Jurkat, Clone E6-1 (cell line): ENCODE measurements around the gene SGCD. TPM values are rescaled to one million over a fixed set of nuclear protein-coding genes. Genes with fewer than 3 reads are reported as not detected.

Source experiments
- DNase-seq: peaks from one replicate; pipeline ENCODE4 v3.0.0-alpha.2; 2011; ENCODE audit warnings: low read depth, low spot score
- H3K4me3 ChIP-seq: 2 replicates; pipeline ENCODE4 v1.5.1; 2011; ENCODE audit warnings: mild to moderate bottlenecking, low read length, control low read depth, moderate library complexity
- polyA plus RNA-seq: library from polyadenylated mRNA; unstranded; fragments of >200 nt; gene quantifications from one replicate; pipeline ENCODE4 v1.2.1, GENCODE V29; 2012; ENCODE audit warnings: missing spikeins; ENCODE audit not compliant: insufficient read length, insufficient read depth

The SGCD gene
- polyA plus RNA-seq = not detected

DNA sequence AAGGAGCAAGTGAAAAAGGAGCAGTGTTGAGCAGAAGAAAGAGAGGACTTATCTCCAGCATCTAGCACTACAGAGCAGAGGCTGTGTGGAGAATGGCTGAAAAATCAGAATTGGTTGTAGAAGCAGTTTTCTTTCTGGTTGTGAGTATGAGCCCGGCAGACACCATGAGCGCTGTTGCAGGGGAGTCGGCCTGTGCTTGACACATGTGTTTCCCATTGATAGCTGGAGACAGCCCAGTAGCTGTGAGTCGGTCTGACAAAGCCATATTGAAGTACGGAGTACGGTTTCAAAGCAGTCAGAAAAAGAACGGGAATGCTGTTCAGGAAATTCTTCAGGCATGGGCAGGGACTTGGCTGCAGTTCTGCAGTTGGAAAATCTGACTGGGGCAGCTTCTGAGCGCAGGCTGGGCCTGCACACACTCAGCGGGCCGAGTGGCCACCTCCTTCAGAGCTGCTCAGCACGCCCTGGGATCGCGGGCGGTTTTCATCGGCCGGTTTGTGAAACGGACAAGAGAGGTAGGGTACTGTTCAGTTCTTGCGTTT lies at the start of gene SGCD:
SGCD (plus strand) TSS at position 447 of the 542 bp plus-strand sequence.
- no peak for DNase-seq
- H3K4me3 ChIP-seq = no peak within 1 kb of the TSS

DNA sequence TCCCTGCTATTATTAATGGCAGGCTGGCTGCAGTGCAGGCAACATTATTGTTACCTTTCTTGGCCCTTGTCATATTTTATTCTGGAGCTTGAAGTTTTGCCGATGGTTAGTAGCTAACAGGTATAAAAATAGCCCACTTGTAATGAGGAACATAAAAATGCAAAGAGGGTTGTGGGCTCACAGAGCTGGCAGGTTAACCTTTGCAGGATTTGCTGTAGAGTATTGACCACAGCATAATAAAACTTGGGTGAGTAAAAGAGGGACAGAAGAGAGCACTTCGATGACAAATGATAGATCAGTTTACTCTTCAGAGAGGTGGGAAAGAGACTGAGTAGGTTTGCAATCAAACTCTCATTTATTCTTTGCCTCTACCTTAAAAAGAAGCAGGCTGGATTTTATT lies 49.7 kb upstream of the SGCD start:
- H3K4me3 ChIP-seq = no peak overlapping the region
- DNase-seq = no peak

DNA sequence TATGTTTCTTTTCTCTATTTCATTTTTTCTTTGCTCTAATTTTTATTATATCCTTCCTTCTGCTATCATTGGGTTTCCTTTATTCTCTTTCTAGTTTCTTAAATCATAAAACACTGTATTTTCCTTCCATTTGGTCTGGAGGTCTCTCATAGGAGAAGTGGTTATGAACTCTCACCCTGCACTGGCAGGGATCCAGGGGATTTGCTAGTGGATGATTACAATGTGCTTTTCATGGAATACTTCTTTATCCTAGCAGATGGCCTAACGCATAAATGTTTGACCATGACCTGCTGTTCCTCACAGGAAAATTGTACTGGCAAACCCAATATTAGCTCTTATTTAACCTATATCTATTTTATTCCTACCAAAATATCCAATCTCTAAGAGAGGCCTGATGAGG lies 31.5 kb upstream of the SGCD start:
- DNase-seq = no peak

DNA sequence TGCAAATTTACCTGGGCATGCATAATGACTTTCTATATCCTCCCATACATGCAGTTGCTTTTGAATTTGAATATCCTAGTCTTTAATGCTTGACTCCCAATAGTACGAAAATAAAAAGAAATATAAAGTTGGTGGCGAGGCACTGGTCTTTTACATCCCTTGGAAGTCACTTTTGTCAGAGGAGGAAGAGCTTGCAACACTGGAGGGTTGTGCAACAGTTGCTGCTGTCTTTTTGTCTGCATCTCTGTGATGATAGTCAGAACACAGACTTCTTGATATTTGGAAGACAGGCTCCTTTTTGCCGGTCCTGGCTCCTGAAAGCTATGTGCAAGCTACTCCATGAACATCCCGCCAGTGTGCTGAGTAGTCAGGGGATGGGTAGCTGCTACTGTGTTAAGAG lies 16.8 kb upstream of the SGCD start:
- no peak for DNase-seq
- no peak overlapping the region for H3K4me3 ChIP-seq

More for the DNA sequence above, 31.5 kb upstream of the SGCD start:
- H3K4me3 ChIP-seq = no peak overlapping the region

DNA sequence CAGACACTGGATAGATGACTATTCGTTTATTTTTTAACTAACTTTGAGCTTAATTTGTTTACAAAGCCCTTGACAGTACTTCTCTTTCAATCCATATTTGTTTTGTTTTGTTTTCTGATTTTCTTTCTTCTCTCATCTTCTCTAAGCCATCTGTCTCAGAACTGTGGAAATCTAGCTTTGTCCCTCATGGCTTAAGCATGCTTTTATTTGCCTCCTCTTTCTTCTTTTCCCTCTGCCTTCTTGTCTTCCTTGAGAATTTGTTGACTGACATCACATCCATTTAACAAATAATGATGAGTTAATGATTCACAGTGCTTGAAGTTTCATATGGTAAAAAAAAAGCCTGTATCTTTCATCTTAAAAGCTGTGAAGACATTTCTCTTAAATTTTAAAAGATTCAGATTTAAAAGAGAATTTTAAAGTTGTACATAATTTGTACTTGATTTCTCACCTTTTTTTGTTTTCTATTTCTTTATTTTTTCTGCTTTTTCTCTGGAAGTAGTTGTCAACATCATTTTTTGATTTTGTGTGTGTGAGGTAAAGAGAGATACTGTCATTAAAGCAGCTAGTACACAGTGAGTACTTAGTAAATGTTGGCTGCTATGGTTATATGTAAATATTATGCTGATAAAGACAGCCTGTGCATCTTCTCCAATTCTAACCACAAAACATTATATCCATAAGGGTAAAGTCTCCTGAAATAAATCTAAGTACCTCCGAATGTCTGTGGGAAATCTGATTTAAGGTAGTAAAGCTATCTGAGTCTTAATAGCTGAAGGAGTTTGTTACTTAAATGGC lies 13.9 kb upstream of the SGCD start:
- H3K4me3 ChIP-seq = no peak overlapping the region
- DNase-seq = no peak

DNA sequence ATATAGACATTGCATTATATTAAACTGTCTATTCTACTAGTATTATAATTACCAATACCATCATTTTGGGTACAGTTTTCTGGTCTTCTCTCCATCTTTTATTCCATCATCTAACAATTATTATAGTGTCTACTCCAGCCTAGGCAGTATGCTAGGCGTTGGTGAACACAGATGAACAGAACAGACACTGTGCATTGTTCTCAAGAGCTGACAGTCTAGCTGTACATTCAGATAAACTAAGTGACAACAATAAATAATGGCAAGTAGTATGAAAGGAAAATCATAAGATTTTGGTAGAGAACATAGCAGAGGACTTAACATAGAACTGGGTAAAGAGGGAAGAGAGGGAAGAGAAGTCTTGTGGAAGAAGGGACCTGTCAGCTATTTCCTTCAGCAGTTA lies 12.5 kb upstream of the SGCD start:
- no peak for DNase-seq
- H3K4me3 ChIP-seq = no peak overlapping the region

DNA sequence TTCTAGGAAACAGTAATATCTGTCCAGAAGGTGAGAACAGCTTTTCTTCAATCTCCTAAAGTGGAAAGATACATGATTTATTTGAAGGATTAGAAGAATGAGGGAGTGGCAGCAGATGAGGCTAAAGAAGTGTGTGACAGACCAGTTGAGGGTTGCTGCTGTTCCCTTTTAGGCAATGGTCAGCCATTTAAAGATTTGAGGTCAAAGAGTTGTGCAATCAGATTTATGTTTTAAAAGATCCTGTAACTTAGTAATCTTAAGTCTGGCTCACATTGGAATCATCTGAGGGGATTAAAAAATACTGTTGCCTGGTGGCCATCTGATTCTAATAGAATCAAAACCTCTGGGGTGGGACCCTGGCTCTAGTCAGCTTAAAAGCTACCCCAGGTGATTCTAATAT lies 4.3 kb upstream of the SGCD start:
- H3K4me3 ChIP-seq = no peak overlapping the region
- no peak for DNase-seq

DNA sequence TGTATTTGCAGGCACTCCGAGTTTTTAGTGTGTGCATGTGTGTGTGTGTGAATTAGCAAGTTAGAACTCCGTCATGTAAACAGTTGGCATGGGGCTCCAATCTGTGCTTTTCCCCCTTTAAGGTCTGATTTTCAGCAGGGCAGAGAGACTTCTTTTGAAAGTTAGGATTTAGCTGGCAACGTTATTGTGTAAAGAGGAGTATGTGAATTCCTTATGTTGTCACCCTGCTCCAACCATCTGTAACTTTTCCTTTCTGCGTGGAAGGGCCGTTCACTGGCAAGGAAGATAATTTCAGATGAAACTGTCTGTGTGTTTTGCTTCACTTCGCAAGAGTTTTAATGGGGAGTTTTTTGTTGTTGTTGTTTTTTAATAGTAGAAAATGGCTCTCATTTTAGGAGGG lies 332 bp downstream of the SGCD start:
- no peak overlapping the region for H3K4me3 ChIP-seq
- DNase-seq = no peak

DNA sequence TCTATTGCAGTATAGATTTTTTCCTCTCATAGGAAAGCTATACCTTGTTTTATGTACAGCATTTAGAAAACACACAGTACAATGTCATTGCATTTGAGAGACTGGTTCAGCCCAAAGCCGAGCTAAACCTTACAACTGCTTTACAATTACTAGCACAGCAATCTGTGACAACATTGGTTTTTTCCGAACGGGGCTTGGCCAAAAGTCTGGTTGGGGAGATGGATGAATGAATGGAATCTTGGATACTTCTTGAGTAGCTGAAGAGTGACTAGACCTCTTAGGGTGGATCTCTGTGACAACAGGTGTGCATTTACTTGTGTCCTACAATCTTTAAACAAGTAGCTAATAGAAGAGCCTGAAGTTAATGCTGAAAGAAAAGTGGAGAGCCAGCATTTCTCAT lies 1.2 kb downstream of the SGCD start:
- H3K4me3 ChIP-seq = no peak overlapping the region
- no peak for DNase-seq

DNA sequence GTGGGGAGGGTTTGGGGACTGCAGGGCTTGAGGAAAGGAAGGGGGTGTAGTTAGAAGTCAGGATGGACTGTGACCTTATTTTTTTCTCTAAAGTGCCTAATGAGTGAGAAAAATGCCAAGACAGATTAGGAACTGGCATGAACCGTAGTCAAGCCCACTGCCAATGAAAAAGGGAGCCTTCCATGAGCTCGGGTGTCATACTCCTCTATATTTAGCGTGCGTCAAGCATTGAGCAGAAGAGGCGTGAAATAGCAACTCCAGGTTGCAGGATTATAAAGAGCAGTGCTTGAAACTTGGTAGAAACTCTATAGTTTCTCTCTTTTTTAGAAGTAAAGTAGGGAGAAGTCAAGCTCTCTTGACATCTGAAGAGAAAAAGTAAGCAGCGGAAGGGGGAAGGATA lies 1.8 kb downstream of the SGCD start:
- H3K4me3 ChIP-seq = no peak overlapping the region
- no peak for DNase-seq

DNA sequence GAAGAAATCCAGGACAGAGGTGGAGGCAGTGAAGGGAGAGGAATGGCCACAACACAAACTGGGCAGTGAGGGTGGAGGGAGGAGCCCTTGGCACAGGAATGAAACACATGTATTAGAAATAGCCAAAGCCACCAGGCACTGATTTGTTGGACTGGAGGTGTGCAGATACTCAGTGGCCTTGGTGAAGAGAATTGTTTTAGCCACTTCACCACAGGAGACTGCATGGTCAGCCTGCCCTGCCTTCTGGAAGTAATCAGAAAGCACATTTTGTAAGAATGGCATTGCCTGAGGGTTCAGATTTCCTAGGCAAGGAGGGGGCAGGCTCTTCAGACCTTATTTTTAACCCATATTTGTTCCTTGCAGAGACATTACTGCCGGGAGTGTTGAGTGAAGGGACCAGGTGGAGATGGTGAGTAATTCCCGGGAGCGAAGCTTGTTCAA lies 2.2 kb downstream of the SGCD start:
- no peak overlapping the region for H3K4me3 ChIP-seq
- no peak for DNase-seq

DNA sequence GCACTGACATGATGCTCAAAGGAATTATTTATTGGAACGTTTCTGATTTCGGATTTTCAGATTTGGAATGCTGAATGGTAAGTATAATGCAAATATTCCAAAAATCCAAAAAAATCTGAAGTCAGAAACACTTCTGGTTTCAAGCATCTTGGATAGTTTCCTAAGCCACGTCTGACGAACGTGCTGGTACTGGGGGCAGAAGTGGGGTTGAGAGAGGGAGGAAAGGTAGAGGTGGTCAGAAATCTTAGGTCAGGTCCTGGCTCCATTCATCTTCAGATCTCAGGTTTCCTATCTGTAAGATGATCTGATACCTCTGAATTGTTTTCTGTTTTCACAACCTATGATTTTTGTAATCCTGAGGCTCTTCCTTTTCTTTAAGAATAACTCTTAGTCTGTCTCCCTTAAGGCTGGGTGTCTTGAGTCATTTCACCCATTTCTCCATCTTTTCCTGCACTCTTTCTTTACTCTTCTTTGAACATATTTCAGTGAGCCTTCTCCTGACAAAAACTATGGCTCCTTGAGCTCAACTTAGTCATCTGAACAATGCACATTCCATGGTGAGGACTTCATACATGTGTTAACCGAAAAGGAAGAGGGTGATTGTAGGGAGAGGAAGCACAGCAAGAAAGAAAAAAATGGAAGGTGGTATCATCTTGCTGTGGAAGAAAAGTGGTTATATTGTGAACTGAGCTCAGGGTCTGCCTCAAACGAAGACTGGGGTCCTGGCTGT lies 3.3 kb downstream of the SGCD start:
- H3K4me3 ChIP-seq = no peak overlapping the region
- no peak for DNase-seq

DNA sequence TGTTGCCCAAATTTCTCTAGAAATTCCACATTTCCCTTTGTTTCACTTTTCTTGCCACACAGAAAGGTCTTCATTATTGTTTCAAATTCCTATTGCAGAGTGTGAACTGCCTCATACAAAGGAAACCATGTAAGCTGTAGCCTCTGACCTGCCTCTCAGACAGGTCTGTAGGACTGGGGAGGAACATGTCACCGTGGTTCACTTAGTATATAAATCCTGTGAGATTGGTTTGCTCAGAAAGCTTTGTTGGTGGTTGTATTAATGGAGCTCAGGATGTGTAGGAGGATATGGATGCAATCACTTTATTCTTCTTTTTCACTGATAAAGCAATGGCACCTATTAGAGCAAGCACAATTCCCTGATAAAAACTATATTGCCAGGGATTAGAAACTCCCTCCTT lies 4.2 kb downstream of the SGCD start:
- DNase-seq = no peak
- H3K4me3 ChIP-seq = no peak overlapping the region

DNA sequence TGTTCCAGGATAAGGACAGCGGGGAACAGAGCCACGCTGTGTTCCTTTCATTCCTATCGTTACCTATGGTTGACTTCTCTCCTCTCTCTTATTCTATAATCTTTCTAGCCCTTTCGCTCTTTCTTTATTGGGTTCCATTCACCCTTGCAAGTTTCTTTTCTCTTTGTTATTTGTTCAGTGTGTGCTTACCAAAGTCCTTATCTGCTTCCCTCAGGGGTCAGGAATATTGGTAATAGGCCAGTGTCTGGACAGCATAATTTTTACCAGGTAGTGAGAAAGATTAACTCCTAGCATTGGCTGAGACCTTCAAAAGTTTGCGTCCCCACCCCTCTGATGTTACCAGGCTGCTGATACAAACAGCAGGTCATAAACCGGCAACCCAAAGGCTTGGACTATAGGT lies 4.9 kb downstream of the SGCD start:
- no peak overlapping the region for H3K4me3 ChIP-seq
- no peak for DNase-seq

DNA sequence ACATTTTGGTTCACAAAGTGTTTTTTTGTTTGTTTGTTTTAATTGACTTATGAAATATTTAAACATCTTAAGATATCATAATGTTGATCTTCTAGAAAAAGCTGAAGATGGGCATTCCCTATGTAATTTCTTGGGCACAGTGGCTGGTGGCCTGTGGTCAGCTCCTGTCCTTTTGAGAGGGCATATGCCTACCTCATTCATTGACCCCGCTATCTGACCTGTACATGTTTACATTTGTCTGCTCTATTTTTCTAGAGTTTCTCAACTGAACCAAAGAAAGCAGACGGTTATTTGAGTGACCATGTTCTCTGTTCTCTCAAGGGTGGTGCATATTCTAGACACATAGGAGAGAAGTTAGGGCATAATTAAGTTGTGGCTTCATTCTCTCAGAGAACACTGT lies 5.3 kb downstream of the SGCD start:
- no peak for DNase-seq
- H3K4me3 ChIP-seq = no peak overlapping the region

DNA sequence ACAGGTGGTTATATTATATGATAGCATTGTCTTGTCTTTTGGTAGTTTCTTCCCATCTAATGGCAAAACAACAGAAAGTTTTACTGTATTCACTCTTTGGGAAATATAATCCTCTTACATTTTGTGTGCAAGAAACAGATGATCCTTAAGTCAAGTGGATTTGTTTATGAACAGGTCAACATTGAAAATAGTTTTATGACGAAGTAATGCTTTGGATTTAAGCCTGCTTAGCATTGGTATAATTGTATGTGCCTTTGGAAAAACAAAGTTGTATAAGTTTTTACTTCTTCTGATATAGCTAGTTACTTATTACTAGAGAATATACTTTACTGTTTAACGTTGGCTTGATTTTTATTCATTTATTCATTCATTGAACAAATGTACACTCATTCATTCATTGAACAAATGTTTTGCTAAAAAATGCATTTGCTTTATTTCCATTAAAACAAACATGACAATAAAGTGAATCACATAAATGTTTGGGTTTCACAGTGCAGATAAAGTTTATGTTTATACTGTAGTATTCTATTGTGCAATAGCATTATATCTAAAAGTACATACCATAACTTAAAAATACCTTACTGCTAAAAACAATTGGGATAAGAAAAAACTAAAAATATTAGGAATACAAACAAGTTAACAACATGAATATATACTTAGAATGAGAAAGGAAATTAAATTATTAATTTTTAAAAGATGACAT lies 12.3 kb downstream of the SGCD start:
- no peak for DNase-seq
- no peak overlapping the region for H3K4me3 ChIP-seq

DNA sequence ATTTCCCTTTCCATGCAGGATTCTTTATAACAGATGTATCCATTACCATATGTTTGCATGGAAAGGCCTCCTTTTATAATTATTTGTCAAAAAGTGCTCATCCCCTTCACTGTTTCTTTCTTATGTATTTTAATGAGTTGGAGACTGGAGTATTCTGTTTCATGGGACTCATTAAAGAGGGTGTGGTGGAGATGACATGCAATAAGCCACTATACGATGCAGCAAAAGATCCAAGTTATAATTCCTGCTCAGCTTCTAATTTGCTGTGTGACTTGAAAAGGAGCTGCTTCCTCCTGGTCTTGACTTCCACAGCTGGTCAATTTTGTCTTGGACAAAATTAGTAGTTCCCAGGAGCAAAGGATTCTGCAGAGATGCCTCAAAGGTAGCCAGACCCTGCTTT lies 13.9 kb downstream of the SGCD start:
- DNase-seq = no peak
- no peak overlapping the region for H3K4me3 ChIP-seq

DNA sequence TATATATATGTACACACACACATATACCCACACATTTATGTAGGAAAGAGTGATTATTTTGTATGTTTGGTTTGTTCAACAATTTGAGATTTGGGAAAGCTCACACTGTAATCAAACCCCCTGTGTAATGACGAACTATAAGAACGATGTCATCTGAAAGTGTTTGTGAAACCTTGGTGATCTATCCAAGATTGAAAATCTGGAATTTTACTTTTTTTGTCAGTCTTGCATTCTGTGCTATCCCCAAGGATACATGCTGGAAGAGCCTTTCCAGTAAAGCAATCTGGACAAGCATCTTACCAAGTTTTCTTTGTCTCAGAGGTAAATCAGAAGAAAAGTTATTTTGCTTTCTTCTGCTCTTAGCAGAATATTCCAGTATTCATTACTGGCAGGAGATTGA lies 23.3 kb downstream of the SGCD start:
- no peak overlapping the region for H3K4me3 ChIP-seq
- no peak for DNase-seq

DNA sequence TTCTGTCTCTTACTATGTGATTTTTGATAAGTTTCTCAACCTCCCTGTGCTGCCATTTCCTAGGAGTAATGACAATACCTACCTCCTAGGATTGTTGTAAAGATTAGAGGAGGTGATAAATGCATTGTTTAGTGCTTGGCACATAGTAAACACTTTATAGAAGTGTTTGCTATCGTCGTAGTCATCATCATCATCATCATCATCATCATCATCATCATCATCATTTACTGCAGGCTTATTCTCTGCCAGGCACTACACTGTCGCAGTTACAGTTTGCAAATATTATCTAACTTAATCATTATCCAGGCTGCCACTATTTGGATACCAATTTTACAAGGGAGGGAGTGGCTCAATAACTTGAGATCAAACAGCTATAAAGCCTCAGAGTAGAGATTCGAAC lies 24.5 kb downstream of the SGCD start:
- no peak for DNase-seq
- H3K4me3 ChIP-seq = no peak overlapping the region

DNA sequence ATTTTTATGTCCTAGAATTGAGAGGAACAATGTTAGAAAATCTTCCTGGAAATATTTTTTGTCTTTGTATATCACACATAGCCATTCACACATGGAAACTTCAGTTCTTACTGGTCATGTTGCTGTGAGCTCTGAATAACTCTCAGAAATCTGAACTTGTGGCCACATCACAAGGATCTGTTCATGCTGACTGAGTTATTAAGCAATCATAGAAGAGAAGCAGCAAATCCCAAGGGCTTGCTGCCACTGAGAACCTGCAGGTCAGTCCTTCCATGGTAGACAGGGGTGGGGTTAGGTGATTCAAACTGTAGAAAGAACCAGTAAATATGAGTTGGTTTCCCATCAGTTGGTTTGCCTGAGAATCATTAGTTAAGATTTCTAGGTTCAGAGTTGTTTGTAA lies 27.6 kb downstream of the SGCD start:
- no peak for DNase-seq
- no peak overlapping the region for H3K4me3 ChIP-seq
